ENCODE results near the gene ABCA1.

ABCA1 gene

DNA sequence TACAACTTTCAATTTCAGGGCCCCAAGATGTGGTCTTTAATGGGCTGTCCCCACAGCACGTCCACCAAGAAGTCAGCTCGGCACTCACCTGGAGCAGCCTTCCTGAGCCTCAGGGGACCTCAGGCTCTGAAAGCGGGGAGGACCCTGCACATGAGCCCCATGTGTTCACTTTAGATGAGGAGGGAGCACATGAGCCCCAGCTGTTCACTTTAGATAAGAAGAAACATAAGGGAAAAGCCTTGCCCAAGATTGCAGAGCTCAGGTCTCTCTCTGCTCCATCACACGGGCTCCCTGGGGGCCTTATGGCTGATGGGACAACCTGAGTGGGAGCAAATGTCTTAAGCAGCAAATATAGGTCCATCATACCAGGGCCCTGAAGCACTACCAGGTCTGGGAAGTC is 107.6 kb downstream of the ABCA1 start:
- TF ChIP-seq, protein P1, sequence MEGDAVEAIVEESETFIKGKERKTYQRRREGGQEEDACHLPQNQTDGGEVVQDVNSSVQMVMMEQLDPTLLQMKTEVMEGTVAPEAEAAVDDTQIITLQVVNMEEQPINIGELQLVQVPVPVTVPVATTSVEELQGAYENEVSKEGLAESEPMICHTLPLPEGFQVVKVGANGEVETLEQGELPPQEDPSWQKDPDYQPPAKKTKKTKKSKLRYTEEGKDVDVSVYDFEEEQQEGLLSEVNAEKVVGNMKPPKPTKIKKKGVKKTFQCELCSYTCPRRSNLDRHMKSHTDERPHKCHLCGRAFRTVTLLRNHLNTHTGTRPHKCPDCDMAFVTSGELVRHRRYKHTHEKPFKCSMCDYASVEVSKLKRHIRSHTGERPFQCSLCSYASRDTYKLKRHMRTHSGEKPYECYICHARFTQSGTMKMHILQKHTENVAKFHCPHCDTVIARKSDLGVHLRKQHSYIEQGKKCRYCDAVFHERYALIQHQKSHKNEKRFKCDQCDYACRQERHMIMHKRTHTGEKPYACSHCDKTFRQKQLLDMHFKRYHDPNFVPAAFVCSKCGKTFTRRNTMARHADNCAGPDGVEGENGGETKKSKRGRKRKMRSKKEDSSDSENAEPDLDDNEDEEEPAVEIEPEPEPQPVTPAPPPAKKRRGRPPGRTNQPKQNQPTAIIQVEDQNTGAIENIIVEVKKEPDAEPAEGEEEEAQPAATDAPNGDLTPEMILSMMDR (IDR thresholded peaks at IDR 0.05; ENCODE audit: low read depth, low read length) = no peak
- H3K4me3 ChIP-seq (ENCODE audit: low read depth, low read length) = no peak overlapping the region

DNA sequence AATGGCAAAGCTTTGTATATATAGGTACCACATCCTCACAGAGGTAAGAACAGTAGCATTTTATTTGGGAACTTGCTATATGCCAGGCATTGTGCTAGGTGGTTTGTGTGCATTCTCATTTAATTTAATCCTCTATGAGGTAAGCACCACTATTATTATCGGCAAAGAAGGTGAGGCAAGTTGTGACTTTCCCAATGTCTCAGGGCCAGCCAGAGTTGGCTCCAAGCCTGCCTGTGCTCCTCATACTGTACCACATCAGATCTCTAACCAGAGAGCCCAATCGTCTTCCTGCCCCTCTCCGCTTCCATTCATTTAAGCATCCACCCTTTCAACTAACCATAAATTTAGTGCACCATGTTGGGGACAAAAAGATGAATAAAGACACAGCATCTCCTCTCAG is 108.9 kb downstream of the ABCA1 start:
- H3K4me3 ChIP-seq (ENCODE audit: low read depth, low read length) = no peak overlapping the region
- TF ChIP-seq, protein P1 (IDR thresholded peaks at IDR 0.05; ENCODE audit: low read depth, low read length) = no peak

DNA sequence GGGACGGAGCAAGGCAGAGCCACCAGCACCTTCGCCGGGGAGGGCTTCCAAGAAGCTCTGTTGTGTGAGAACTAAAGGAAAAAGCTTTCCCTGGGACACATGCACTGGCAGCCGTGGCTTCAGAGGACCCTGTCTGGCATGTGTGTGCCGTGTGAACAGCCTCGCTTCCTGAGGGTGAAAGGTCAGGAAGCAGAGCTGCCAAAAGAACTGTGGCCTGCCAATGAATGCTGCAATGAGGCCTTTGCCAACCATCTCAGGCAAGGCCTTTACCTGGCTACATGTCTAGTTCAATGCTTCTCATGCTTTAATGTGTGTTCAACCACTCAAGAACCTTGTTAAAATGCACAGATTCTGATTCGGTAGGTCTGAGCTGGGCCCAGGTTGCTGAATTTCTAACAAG is 110.5 kb downstream of the ABCA1 start:
- TF ChIP-seq, protein P1 (IDR thresholded peaks at IDR 0.05; ENCODE audit: low read depth, low read length) = no peak
- H3K4me3 ChIP-seq (ENCODE audit: low read depth, low read length) = no peak overlapping the region

DNA sequence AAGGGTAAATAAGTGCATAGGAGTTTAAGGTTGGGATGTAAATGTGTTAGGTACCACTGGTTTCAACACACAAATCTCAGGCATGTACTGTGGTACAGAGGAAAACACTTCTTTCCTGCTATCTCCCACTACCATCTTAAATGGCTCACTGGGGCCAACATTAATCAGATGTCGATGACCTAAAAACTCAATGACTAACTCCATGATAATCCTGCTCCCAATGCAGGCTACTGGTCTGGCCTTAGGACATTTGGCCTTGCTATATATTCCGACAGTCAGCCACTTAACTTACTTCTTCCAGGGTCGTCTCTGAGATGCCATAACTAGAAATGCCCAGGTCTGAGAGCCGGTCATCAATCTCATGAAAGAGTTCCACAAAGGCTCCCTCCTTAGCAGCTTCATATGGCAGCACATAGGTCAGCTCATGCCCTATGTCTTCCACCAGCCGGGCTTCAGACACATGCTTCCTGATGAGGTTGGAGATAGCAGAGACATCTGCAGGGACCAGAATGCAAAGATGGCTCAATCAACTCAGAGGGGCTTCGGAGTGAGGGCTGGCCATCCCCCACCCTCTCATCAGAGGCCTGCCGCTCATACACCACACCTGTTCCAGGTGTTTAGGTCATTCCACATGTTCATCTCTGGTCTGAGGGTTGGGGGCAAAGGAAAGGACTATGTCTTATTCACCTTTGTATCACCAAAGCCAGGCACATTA is 111.9 kb downstream of the ABCA1 start:
- H3K4me3 ChIP-seq (ENCODE audit: low read depth, low read length) = no peak overlapping the region
- TF ChIP-seq, protein P1 (IDR thresholded peaks at IDR 0.05; ENCODE audit: low read depth, low read length) = no peak

DNA sequence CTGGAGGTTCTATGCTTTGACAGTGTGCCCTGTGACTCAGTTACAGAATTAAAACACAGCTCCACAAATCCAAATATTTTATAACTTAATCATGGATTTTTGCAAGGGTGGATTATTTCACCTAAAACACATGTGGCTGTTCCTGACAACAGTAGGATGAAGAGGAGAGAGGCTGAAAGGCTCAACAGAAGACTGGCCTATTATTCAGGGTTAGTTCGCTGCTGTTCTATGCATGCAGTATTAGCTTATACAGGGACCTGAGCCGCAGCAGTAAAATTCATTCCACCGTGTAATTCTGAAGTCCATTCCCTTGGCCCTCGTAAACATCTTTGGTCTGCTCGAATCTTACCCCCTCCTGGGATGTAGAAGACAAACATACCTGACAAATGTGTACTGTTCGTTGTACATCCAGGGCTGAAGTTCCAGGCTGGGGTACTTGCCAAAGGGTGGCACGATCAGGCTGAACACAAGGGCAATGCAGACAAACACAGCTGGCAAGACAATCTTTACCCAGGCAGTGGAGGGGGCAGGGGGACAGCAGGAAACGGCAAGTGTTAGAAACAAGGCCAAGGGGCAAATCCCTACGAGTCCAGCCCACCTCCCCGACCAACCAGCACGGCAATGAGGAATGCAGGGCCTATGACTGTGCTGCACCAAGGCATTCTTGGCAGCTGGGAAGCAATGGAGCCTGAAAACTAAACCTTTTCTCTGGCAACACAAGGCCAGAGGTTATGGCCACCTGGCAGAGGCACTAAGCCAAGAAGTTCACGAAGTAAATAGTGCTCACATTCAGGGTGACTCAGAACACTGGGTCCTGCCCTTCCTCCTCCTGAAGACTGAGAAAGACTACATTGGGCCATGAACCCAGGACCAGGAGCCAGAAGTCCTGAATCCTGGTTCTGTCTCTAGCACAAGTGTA is 117.3 kb downstream of the ABCA1 start:
- TF ChIP-seq, protein P1 (IDR thresholded peaks at IDR 0.05; ENCODE audit: low read depth, low read length) = no peak
- no peak overlapping the region for H3K4me3 ChIP-seq (ENCODE audit: low read depth, low read length)

DNA sequence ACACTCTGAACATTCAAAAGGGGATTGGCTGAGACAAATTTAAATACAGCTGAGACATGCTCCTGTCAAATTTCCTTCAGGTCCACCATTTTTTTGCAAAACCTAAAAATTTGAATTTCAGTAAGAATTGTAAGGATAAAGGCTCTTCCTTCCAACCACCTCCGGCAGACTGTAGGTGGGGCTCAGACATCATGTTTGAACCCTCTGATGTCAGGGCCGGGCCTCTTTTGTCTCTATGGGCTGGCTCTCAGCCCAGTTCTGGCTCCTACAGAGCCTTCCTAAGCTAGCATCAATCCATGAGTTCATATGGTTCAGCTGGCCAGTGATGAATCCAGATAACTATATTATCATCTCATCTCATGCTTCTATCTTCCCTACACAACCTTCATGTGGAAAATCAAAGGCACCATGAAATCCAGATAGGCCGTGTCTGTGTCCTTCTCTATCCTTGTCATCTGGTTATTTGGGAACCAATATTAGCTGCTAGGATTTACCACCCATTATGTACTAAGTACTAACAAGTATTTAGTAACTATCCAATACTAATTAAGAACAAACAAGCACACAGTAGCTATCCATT is 119.8 kb downstream of the ABCA1 start:
- TF ChIP-seq, protein P1 (IDR thresholded peaks at IDR 0.05; ENCODE audit: low read depth, low read length) = no peak
- no peak overlapping the region for H3K4me3 ChIP-seq (ENCODE audit: low read depth, low read length)
